Activated T-helper 17 cell treated with anti-CD3 and anti-CD28 coated beads, Interleukin-2, amount 50 U/mL, for 72 hours (primary cell): ENCODE data around the gene GPBP1. TPM values are rescaled to one million over a fixed set of nuclear protein-coding genes. Genes with fewer than 3 reads are reported as not detected.
A peak's percentile ranks its signal among the peaks of the same experiment; 100 is the strongest.

Experiments used
- ATAC-seq: fragments of 150-1000 bp; cut with Tn5 transposase; replicated peaks from 2 replicates; pipeline ENCODE4 v1.10.0; 2021; ENCODE audit warnings: mild to moderate bottlenecking, moderate library complexity
- H3K27ac Mint-ChIP-seq: one replicate; pipeline ENCODE4 v1.8.0; 2022; ENCODE audit warnings: mixed read lengths
- H3K27me3 Mint-ChIP-seq: one replicate; pipeline ENCODE4 v1.8.0; 2022; ENCODE audit warnings: mixed read lengths
- H3K36me3 Mint-ChIP-seq: one replicate; pipeline ENCODE4 v1.8.0; 2022; ENCODE audit warnings: low read depth, mild to moderate bottlenecking, mixed read lengths
- H3K4me1 Mint-ChIP-seq: one replicate; pipeline ENCODE4 v1.8.0; 2022; ENCODE audit warnings: mixed read lengths
- H3K4me3 Mint-ChIP-seq: one replicate; pipeline ENCODE4 v1.8.0; 2022; ENCODE audit warnings: mild to moderate bottlenecking, mixed read lengths
- H3K9me3 Mint-ChIP-seq: one replicate; pipeline ENCODE4 v1.8.0; 2022; ENCODE audit warnings: mixed read lengths
- total RNA-seq, 2 donors: library from RNA; stranded (reverse); gene quantifications; one replicate each; pipeline ENCODE4 v1.2.3, GENCODE V29; 2022

GPBP1 gene
- total RNA-seq, 2 donors from 2014 or later, result 83.6 to 123 TPM

DNA sequence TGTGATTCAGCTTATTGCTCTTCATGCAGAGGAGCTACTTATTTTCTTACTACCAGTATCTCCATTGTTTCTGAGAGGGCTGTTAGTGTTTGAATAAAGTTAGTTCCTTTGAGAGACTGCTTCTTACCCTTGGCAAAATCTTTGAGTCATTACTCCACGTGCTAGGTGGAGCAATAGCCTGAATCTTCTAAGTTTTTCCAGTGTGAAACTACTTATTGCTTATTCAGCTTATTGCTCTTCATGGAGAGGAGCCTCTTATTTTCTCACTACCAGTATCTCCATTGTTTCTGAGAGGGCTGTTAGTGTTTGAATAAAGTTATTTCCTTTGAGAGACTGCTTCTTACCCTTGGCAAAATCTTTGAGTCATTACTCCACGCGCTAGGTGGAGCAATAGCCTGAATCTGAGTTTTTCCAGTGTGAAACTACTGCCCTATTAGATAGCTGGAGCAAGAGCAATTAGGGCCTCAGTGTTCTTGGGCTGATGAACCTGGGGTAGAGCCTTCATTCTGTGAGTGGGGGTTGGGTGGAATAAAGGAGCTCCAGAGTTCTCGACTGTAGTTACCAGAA lies 41.9 kb downstream of the GPBP1 start:
- Mint-ChIP-seq H3K4me1 (peaks cover 30% of the 10 kb centered on the region), H3K27ac (peak overlapping the region; percentile 57), H3K36me3 (peaks cover 92% of the 10 kb centered on the region), H3K9me3 (no peaks in the 10 kb centered on the region), H3K27me3 (no peaks in the 10 kb centered on the region), H3K4me3 (peak overlapping the region; percentile 37)
- ATAC-seq, result peak; percentile 37

DNA sequence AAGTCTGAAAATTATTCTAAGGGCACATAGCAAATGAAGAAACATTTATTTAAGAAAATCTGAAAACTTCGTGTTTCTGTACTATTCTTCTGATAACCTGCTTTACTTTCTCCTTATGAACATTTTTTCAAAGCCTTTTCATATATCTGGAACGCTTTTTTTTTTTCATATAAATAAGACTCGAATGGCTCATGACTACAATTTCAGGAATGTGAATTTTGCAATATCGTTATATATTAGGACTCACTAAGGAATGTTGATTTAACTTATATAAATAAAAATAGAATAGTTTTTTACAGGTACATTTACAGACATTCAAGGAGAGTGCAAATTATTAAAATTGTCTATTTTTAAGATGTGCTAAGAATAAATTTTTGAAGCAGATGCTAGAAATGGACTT lies 42.9 kb downstream of the GPBP1 start:
- Mint-ChIP-seq H3K27ac (no peak overlapping the region), H3K27me3 (no peaks in the 10 kb centered on the region), H3K36me3 (peaks cover 95% of the 10 kb centered on the region), H3K9me3 (no peaks in the 10 kb centered on the region), H3K4me3 (no peak overlapping the region), H3K4me1 (peaks cover 30% of the 10 kb centered on the region)
- no peak for ATAC-seq

- Mint-ChIP-seq H3K4me1 (peaks cover 26% of the 10 kb centered on the region), H3K27me3 (no peaks in the 10 kb centered on the region), H3K27ac (peak overlapping the region; percentile 86), H3K4me3 (peak overlapping the region; percentile 54), H3K36me3 (peaks cover 94% of the 10 kb centered on the region), H3K9me3 (no peaks in the 10 kb centered on the region)
- ATAC-seq, result peak; percentile 79
Measured at GRCh38 chr5:57219386-57219785, 45.5 kb downstream of the GPBP1 start.

DNA sequence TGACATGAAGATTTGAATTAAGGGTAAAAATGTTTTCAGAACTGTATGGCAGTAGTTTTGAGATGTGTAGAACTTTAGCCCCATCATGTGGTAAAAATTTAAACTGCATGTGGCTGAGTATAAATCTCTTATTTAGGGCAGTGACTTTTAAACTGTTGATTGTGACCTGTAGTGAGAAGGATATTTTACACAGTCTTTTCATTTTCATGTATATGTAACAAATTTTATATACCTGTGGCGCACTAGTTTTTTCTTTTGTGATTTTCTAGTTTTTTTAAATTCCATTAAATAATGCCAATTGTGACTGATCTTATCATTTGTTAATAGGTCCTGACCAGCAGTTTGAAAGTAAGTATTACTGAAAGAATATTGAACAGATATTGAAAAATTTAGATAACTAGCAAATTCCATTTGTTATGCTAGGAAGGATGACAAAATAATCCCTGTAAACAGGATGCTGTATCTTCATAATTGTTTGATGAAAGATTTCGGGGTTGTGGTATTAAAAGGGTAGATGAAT lies 47.2 kb downstream of the GPBP1 start:
- H3K36me3 Mint-ChIP-seq, result peaks cover 94% of the 10 kb centered on the region
- peaks cover 12% of the 10 kb centered on the region for H3K4me1 Mint-ChIP-seq
- peak overlapping the region; percentile 62 for H3K27ac Mint-ChIP-seq
- ATAC-seq, result peak; percentile 39
- H3K4me3 Mint-ChIP-seq, result peak overlapping the region; percentile 60
- no peaks in the 10 kb centered on the region for H3K27me3 Mint-ChIP-seq
- H3K9me3 Mint-ChIP-seq, result no peaks in the 10 kb centered on the region

DNA sequence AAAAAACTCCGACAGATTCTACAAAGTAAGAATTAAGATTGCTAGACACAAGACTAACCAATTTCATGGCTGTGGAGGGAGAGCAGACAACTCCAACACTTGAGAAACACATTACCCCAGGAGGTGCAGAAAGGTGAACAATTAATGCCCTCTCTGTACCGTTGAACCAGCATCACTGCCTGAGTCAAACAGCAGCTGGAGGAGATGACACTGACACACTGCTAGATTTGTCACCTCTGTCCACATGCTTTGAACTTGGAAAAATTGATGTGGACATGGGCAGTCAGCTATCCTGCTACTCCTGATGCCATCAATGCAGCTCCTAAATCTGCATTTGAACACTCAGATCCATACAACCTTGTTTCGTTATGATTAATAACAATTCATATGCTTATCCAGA lies 51.7 kb downstream of the GPBP1 start:
- no peaks in the 10 kb centered on the region for H3K9me3 Mint-ChIP-seq
- no peak overlapping the region for H3K27ac Mint-ChIP-seq
- ATAC-seq, result peak; percentile 91
- H3K36me3 Mint-ChIP-seq, result peaks cover 82% of the 10 kb centered on the region
- H3K4me3 Mint-ChIP-seq, result no peak overlapping the region
- H3K27me3 Mint-ChIP-seq, result no peaks in the 10 kb centered on the region
- peaks cover 11% of the 10 kb centered on the region for H3K4me1 Mint-ChIP-seq

- Mint-ChIP-seq H3K4me3 (no peak overlapping the region), H3K4me1 (peaks cover 21% of the 10 kb centered on the region), H3K36me3 (peaks cover 85% of the 10 kb centered on the region), H3K27me3 (no peaks in the 10 kb centered on the region), H3K9me3 (no peaks in the 10 kb centered on the region), H3K27ac (no peak overlapping the region)
- ATAC-seq, result no peak
Measured at GRCh38 chr5:57229313-57229712, 55.5 kb downstream of the GPBP1 start.

- H3K4me3 Mint-ChIP-seq, result no peak overlapping the region
- no peaks in the 10 kb centered on the region for H3K9me3 Mint-ChIP-seq
- peaks cover 87% of the 10 kb centered on the region for H3K36me3 Mint-ChIP-seq
- ATAC-seq, result no peak
- H3K27ac Mint-ChIP-seq, result peak overlapping the region; percentile 45
- H3K27me3 Mint-ChIP-seq, result no peaks in the 10 kb centered on the region
- peaks cover 21% of the 10 kb centered on the region for H3K4me1 Mint-ChIP-seq
Measured at GRCh38 chr5:57231607-57232006, 57.7 kb downstream of the GPBP1 start.

GRCh38 chr5:57232293-57233033 lies 58.6 kb downstream of the GPBP1 start:
- Mint-ChIP-seq H3K9me3 (no peaks in the 10 kb centered on the region), H3K27ac (no peak overlapping the region), H3K36me3 (peaks cover 94% of the 10 kb centered on the region), H3K4me1 (peaks cover 21% of the 10 kb centered on the region), H3K4me3 (no peak overlapping the region), H3K27me3 (no peaks in the 10 kb centered on the region)
- no peak for ATAC-seq

DNA sequence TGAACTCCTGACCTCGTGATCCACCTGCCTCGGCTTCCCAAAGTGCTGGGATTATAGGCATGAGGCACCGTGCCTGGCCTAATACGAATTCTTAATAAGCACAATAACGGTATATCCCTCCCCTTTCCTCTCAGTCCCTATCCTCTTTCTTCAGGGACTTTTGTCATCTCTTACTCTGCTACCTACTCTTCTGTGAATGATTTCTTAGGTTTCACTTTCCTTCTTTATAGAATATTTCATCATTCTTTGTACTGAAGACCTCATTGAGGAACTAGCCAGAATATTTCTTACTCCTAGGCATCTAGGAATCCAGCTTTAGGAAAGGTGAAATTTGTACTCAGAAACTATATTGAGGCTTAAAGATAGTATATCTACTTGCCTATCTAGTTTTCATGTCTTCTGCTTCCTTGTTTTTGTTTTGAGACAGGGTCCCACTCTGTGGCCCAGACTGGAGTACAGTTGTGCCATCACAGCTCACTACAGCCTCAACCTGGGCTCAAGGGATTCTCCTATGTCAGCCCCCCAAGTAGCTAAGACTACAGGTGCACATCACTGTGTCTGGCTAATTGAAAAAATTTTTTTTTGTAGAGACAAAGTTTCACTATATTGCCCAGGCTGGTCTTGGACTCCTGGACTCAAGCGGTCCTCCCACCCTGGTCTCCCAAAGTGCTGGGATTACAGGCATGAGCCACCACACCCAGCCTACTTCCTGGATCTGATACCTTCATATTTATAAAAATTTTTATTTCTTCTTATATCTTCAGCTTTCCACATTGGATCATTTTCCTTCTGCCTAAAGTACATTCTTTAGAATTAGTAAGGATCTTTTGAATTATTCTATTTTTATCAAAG lies 69.7 kb downstream of the GPBP1 start:
- H3K27me3 Mint-ChIP-seq, result no peaks in the 10 kb centered on the region
- peaks cover 37% of the 10 kb centered on the region for H3K4me1 Mint-ChIP-seq
- no peak overlapping the region for H3K4me3 Mint-ChIP-seq
- peak; percentile 57 for ATAC-seq
- no peaks in the 10 kb centered on the region for H3K9me3 Mint-ChIP-seq
- peak overlapping the region; percentile 65 for H3K27ac Mint-ChIP-seq
- H3K36me3 Mint-ChIP-seq, result peaks cover 93% of the 10 kb centered on the region

- Mint-ChIP-seq H3K27ac (peak overlapping the region; percentile 65), H3K4me1 (peaks cover 37% of the 10 kb centered on the region), H3K27me3 (no peaks in the 10 kb centered on the region), H3K4me3 (no peak overlapping the region), H3K9me3 (no peaks in the 10 kb centered on the region), H3K36me3 (peaks cover 93% of the 10 kb centered on the region)
- ATAC-seq, result no peak
Measured at GRCh38 chr5:57244331-57244730, 70.5 kb downstream of the GPBP1 start.

DNA sequence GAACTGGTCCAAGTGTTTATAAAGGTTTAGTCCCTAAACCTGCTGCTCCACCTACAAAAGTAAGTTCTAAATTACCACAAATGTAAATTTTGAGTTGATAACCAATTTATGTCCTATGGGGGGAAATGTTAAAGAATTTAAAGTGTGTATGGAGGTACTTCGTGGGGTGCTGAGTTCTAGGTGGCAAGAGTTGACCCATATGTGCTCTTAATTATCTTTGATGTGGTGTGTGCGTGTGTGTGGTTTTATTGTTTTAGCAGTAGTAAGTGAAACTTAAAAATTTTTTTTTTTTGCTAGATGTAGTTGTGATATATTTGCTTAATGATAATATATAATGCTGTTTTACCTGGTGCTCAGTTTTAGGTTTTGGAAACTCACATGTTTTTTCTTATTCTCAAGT lies 72.6 kb downstream of the GPBP1 start:
- H3K27me3 Mint-ChIP-seq, result no peaks in the 10 kb centered on the region
- H3K9me3 Mint-ChIP-seq, result no peaks in the 10 kb centered on the region
- H3K4me3 Mint-ChIP-seq, result no peak overlapping the region
- no peak for ATAC-seq
- peak overlapping the region; percentile 54 for H3K27ac Mint-ChIP-seq
- peaks cover 91% of the 10 kb centered on the region for H3K36me3 Mint-ChIP-seq
- peaks cover 32% of the 10 kb centered on the region for H3K4me1 Mint-ChIP-seq

DNA sequence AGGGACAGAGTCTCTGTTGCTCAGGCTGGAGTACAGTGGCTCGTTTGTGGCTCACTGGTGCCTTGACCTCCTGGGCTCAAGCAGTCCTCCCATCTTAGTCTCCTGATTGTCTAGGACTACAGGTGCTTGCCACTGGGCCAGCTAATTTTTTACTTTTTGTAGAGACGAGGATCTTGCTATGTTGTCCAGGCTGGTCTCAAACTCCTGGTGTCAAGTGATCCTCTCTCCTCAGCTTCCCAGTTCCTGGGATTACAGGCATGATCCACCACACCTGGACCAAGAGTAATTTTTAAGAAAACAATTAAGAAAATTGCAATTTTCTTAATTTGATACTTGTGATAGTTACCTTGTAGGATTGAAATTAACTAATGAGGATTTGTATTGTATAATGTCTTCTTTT lies 73.9 kb downstream of the GPBP1 start:
- peaks cover 32% of the 10 kb centered on the region for H3K4me1 Mint-ChIP-seq
- no peak for ATAC-seq
- no peaks in the 10 kb centered on the region for H3K9me3 Mint-ChIP-seq
- H3K27me3 Mint-ChIP-seq, result no peaks in the 10 kb centered on the region
- H3K4me3 Mint-ChIP-seq, result no peak overlapping the region
- H3K36me3 Mint-ChIP-seq, result peaks cover 95% of the 10 kb centered on the region
- H3K27ac Mint-ChIP-seq, result no peak overlapping the region

- Mint-ChIP-seq H3K9me3 (no peaks in the 10 kb centered on the region), H3K27me3 (no peaks in the 10 kb centered on the region), H3K36me3 (peaks cover 97% of the 10 kb centered on the region), H3K27ac (peak overlapping the region; percentile 38), H3K4me1 (peaks cover 18% of the 10 kb centered on the region), H3K4me3 (no peak overlapping the region)
- ATAC-seq, result no peak
Measured at GRCh38 chr5:57249265-57249874, 75.5 kb downstream of the GPBP1 start.

GRCh38 chr5:57258052-57258451 lies 84.2 kb downstream of the GPBP1 start:
- peaks cover 100% of the 10 kb centered on the region for H3K36me3 Mint-ChIP-seq

More at GRCh38 chr5:57258052-57258451, 84.2 kb downstream of the GPBP1 start:
- no peaks in the 10 kb centered on the region for H3K27me3 Mint-ChIP-seq
- no peaks in the 10 kb centered on the region for H3K9me3 Mint-ChIP-seq
- peak overlapping the region; percentile 34 for H3K4me3 Mint-ChIP-seq
- peak; percentile 88 for ATAC-seq
- H3K4me1 Mint-ChIP-seq, result peaks cover 33% of the 10 kb centered on the region
- H3K27ac Mint-ChIP-seq, result peak overlapping the region; percentile 29
